Transverse colon (tissue), 4 donors: ENCODE measurements around the gene ZBTB46.

Experiments used
- POLR2A ChIP-seq: fragments of 450-650 bp; IDR thresholded peaks from one replicate; pipeline ENCODE4 v1.6.1; 2016; ENCODE audit warnings: antibody characterized with exemption, mild to moderate bottlenecking, moderate library complexity
- POLR2AphosphoS5 ChIP-seq, 3 donors: sonication (generic); formaldehyde crosslinking; IDR thresholded peaks; one replicate each; pipeline ENCODE4 v1.6.1; 2016; ENCODE audit warnings: antibody characterized with exemption in 3 of 3
- TF ChIP-seq, protein P1 (sequence below), 5 experiments: fragments of 200-600 bp in 3 of 5; fragments of 450-650 bp in 2 of 5; sonication (generic) in 3 of 5; IDR thresholded peaks; 1 replicate in 2 of 5; 2 replicates in 3 of 5; pipeline ENCODE4 v1.5.1; 2016 to 2017; ENCODE audit warnings: antibody characterized with exemption in 5 of 5, inconsistent platforms in 3 of 5, mild to moderate bottlenecking in 2 of 5, moderate library complexity in 1 of 5

DNA sequence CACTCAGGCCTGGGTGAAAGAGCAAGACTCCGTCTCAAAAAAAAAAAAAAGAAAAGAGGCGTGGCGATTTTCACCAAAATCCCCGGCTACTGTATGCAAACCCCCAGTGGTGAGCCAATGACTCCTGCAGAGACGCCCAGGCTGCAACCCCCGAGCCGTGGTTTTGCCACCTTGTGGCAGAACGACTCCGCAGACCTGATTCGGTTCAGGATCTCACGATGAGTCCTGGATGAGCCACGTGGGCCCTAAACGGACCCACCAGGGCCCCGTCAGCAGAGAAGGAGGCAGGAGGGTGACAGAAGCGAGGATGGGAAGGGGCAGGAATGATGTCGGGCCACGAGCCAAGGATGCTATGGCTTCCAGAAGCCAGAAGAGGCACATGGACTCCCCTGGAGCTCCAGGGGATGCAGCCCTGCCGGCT is 49.0 kb downstream of the ZBTB46 start:
- TF ChIP-seq, protein P1, sequence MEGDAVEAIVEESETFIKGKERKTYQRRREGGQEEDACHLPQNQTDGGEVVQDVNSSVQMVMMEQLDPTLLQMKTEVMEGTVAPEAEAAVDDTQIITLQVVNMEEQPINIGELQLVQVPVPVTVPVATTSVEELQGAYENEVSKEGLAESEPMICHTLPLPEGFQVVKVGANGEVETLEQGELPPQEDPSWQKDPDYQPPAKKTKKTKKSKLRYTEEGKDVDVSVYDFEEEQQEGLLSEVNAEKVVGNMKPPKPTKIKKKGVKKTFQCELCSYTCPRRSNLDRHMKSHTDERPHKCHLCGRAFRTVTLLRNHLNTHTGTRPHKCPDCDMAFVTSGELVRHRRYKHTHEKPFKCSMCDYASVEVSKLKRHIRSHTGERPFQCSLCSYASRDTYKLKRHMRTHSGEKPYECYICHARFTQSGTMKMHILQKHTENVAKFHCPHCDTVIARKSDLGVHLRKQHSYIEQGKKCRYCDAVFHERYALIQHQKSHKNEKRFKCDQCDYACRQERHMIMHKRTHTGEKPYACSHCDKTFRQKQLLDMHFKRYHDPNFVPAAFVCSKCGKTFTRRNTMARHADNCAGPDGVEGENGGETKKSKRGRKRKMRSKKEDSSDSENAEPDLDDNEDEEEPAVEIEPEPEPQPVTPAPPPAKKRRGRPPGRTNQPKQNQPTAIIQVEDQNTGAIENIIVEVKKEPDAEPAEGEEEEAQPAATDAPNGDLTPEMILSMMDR (IDR thresholded peaks at IDR 0.05): peak in 1 of 5 experiments; percentile 6
- TF ChIP-seq POLR2AphosphoS5 (IDR thresholded peaks at IDR 0.05) (no peak), POLR2A (no peak)
